Fibroblast of lung (primary cell): ENCODE results near the gene NDOR1.

Experiments used
- CTCF ChIP-seq, 2 donors: IDR thresholded peaks in 1 of 2; conservative IDR thresholded peaks in 1 of 2; 1 replicate in 1 of 2; 2 replicates in 1 of 2; pipeline ENCODE4 v1.5.1; 2011 to 2012; ENCODE audit warnings: low read length in 2 of 2, control low read depth in 1 of 2, inconsistent platforms in 1 of 2, low read depth in 1 of 2, mild to moderate bottlenecking in 1 of 2
- EZH2 ChIP-seq: IDR thresholded peaks from 2 replicates; pipeline ENCODE4 v1.5.1; 2012; ENCODE audit warnings: low read length, control low read depth, mild to moderate bottlenecking; ENCODE audit errors: missing control alignments

DNA sequence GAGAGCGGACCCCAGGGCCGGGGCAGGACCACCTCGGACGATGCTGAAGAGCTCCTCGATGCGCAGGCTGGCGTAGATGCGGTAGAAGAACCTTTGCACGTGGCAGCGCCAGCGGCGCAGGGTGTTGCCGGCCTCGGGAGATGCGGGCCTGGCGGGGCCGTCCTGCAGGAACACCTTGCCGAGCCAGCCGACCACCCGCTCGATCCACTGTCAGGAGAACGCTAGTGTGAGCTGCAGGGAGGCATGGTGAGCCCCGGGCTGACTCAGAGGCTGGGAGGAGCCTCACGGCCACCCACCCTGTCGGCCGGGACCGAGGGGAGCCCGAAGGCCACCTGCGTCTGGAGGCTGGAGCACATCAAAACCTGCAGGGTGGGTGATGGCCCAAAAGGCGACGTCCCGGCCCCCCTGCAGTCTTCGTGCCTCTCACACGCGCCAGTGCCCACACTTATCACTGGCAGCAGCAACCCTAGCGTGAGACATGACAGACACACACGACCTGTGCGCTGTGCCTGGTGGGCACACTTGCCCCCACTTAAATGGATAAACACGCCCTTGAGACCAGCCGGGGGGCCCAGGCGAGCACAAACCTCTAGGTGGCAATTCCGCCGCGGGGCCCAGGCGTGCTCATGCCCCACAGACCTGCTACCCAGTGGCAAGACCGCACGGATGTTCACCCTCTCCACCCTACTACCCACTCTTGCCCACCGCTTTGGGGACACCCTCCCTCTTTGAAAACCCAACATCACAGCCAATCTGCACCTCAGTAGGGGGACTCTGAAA, 20.4 kb upstream of the NDOR1 start:
- TF ChIP-seq CTCF (conservative IDR thresholded peaks at IDR 0.05 in 1 of 2, IDR thresholded peaks at IDR 0.05 in 1 of 2; ENCODE audit: low read depth in 1 of 2, low read length in 2 of 2) (no peak), EZH2 (no peak)
